NCI-H2107 treated with DMSO at 0.1 percent for 48 hours (cell line): ENCODE results near the gene MARF1.
"Not testable (repeated sequence)": the region's sequence is repeated elsewhere in the genome, so short reads cannot be mapped to it uniquely, and the experiment has no call there.

ENCODE experiments used
- DNase-seq: peaks from one replicate; lab custom pipeline; 2025; ENCODE audit not compliant: unreplicated experiment; lab: John Stamatoyannopoulos, UW

Gene MARF1

DNA sequence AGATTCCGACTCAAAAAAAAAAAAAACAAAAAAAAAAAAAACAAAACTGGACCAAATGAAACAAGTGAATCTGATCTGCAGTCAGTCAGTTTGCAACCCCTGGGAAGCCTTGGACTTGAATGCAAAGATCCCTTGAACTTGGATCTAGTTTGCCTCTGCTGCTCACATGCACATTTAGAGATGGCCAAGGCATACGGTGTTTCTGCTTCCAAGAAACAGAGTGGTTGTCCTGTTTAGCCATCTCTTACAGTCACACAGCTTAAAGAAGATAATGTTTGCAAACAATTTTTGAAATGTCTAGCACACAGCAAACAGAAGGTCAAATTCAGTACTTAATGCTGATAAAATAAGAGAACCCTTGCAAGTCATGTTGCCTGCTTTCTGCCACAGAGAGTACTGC lies 11.6 kb upstream of the MARF1 start:
- DNase-seq = no peak

DNA sequence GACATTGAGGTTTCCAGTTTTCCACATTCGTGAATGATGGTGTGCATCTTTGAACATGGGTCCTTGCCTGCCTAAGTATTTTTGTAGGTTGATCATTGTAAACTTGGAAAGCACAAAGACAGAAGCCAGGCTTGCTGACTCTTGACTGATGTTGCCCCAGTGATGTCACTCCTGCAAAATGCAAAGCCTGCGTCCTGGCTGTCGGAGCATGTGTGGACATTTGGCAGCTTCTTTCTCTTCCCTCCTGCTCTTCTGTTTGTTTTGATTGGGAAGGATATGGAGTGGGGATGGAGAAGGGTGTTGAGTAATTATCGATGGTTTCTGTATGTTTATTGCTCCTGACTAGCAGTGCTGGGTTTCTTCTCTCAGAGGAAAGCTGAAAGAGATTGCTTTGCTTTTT lies 10.3 kb upstream of the MARF1 start:
- no peak for DNase-seq

DNA sequence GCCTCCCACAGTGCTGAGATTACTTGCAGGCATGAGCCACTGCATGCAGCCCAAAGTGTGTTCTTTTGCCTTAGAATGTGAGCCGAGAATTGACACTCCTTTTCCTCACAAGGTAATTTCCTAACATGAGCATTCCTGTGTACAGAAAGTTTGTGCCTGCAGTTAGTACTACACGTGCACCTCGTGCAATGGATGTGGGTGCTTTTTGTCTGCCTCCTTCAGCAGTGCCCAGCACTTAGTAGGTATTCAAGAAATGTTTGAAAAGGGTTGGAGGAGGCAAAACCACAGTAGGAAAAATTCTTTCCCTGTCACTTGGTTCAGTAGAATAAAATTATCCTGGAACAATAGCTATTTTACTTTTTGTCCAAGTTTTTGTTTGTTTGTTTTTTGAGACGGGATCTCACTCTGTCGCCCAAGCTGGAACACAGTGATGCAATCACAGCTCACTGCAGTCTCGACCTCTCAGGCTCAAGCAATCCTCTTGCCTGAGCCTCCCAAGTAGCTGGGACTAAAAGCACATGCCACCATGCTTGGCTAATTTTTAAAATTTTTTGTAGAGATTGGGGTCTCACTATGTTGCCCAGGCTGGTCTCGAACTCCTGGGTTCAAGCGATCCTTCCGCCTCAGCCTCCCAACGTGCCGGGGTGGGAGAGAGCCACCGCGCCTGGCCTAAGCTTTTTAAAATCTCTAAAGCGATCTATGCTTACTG lies 9.5 kb upstream of the MARF1 start:
- no peak for DNase-seq

DNA sequence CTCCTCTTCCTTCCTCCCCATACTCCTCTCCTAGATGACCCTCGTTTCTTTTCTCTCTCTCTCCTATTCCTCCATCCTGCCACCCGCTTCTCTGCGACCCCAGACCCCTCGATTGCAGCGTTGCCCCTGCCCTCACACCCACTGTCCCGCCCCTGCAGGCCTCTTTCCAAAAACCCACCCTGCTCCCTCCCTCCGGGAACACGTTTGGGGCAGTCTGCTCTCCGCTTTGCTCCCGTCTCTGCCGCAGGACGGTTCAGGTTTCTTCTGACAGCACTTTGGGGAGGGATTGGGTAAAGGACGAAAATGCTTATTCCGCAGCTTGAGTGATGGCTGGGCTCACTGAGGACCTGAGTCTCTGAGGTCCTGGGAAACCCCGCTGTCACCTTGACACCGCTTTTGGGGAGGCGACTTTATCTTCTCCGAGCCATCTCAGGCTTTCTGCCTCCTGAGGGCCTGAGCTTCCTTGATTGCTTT lies 7.8 kb upstream of the MARF1 start:
- no peak for DNase-seq

DNA sequence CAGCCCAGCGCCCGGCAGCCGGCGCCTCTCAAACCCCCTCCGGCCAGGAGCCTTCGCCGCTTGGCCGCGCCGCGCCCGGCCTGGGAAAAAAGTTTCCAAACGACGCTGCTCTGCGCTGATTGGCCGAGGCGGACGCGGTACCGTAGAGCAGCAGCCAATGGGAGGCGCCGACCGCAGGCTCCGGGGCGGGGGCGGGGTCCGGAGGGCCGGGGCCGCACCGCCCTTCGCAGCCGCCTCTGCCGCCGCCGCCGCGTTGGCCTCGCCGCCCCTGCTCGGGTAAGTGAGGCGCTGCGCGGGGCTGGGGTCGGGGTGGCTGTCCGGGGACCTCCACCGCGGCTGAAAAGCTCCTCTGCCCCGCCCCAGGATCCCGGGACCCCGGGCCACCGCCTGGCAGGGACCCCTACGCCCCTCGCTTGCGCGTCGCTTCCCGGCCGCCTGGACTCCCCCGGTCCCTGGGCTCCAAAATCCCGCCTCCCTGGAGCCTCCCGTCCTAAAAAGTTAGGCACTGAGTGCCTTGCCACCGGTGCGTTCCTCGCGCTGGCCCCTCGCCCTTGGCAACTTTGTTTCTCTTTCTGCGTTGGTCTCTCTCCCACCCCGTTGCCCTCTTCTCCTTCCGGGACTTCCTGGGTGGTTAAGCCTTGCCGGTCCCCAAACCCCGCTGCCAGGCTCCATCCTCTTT lies 7.2 kb upstream of the MARF1 start, which contains the start of gene NDE1:
NDE1 (plus strand) TSS at position 227 of the 679 bp plus-strand sequence. CDS start 14,534 bp downstream, outside the sequence.
- DNase-seq = peak; percentile 57

DNA sequence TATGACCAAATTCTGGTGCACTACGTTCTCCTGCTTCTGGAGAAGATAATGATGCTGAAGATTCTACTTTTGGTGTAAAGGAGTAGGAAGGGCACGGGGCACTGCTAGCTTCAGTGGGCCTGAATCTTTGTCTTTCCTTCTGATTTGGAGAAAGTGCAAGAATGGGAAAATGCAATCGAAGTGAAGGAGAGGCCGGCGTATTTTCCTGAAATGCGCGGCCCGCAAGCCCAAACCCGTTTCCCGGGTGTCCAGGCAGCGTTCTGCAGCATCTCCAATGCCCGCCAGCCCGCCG lies 6.7 kb upstream of the MARF1 start:
- DNase-seq = no peak

DNA sequence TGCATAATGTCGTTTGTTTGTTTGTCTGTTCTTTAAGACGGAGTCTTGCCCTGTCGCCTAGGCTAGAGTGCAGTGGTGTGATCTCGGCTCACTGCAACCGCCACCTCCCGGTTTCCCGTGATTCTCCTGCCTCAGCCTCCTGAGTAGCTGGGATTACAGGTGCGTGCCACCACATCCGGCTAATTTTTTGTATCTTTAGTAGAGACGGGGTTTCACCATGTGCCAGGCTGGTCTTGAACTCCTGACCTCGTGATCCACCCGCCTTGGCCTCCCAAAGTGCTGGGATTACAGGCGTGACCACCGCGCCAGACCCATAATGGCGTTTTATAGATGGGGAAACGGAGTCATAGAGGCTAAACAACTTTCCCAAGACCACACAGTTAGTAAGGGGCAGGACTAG lies 6.4 kb upstream of the MARF1 start:
- DNase-seq = not testable (repeated sequence)

DNA sequence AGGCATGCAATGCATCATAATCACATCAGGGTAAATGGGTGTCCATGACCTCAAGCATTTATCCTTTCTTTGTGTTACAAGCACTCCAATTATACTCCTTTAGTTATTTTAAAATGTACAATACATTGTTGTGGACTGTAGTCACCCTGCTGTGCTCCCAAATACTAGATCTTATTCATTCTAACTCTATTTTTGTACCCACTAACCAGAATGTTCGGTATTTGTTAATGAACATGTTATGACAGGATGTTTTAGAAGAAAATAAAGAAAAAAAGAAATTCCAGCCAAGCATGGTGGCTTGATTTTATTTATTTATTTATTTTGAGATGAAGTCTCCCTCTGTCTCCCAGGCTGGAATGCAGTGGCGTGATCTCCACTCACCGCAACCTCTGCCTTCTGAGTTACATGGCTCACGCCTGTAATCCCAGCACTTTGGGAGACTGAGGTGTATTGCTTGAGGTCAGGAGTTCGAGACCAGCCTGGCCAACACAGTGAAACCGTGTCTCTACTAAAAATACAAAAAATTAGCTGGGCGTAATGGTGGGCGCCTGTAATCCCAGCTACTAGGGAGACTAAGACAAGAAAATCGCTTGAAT lies 5.3 kb upstream of the MARF1 start:
- DNase-seq = no peak

DNA sequence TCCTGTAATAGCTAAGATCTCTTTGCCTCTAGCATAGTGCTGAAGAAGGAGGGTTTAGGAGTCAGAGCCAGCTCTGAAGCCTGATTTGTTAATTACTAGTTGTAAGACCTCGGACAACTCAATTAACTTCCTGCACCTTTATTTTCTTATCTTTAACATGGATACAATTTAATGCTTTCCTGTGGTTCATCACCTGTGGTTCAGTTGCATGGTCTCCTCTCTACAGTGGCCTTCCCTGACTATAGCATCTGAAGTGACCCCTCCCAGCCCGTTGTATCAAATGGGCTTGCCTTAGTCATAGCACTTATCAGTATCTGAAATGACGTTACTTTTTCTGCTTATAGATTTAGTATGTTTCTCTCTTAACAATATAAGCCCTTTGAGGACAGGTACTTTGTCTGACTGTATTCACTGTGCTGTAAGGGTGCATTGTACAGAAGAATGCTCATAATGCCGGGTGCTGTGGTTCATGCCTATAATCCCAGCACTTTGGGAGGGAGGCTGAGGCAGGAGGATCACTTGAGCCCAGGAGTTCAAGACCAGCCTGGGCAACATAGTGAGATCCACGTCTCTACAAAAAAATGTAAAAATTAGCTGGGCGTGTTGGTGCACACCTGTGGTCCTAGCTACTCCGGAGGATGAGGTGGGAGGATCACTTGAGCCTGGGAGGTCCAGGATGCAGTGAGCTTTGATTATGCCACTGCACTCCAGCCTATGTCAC lies 4.5 kb upstream of the MARF1 start:
- DNase-seq = no peak

DNA sequence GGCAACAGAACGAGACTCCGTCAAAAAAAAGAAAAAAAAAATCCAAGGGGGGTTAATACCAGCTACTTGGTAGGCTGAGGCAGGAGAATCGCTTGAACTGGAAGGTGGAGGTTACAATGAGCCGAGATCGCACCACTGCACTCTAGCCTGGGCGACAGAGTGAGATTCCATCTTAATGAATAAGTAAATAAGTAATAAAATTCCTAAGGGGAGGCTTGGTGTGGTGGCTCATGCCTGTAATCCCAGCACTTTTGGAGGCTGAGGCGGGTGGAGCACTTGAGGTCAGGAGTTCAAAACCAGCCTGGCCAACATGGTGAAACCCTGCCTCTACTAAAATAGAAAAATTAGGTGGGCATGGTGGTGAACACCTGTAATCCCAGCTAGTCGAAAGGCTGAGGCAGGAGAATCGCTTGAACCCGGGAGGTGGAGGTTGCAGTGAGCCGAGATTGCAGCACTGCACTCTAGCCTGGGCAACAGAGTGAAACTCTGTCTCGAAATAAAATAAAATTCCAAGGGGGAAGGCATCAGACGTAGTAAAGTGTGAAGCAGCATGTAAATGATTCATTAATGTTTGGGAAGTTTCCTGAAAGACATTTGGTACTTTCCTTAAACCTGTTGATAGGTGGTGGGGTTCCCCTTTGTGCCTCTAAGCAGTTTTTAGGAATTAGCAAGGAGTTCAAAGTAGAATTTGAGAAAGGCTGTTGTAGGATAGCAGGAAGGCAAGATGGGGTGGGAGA lies 3.8 kb upstream of the MARF1 start:
- not testable (repeated sequence) for DNase-seq

DNA sequence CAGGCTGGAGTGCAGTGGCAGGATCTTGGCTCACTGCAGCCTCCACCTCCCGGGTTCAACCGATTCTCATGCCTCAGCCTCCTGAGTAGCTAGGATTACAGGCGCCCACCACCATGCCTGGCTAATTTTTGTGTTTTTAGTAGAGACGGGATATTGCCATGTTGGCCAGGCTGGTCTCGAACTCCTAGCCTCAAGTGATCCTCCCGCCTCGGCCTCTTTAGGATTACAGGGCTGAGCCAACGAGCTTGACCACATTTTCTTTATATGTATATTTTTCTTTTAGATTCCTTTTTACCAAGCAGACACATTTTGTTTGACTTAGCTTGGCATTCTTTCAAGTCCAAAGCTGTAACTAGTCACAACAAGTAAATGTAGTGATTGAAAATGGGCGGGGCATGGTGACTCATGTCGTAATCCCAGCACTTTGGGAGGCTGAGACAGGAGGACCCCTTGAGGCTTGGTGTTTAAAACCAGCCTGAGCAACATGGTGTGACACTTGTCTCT lies 2.1 kb upstream of the MARF1 start:
- DNase-seq = not testable (repeated sequence)

DNA sequence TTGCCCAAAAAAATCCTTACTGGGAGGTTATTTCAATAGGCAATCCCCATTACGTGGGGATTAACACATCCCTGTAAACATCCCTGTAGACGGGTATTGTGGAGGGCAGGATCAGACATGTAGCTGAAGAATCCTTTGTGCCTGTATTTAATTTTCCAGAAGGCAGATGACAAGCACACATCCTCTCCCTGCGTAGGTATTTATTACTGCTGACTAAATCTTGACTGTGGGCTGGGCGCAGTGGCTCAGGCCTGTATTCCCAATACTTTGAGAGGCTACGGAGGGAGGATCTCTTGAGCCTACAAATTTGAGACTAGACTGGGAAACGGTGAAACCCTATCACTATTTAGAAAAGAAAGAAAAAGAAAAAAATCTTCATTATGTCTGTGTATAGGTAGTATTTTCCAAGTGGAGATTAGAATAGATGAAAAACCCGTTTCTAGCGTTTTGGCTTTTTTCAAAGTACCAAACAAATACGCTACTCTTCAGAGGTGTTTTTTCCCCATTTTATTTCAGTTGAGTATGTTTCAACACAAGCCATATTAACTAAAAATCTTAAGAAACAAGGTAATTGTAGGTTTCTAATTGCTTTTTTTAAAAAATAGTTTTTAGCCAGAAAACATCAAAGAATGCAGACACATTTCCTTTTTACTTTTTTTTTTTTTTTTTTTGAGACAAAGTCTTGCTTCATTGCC lies 1.5 kb upstream of the MARF1 start:
- peak; percentile 44 for DNase-seq

DNA sequence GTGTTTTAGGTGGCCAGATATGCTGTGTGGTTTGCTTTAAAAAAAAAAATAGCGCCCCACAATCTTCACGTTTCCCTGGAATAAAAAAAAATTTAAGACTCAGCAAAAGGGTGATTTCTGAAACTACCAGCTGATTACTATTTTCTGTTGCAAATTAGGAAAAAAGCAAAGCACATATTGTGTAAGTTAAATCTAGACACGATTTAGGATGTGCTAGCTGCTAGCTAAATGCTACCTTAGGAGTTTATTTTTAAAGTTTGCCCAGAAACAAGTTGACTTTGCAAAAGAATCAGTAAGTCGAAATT lies 944 bp upstream of the MARF1 start:
- DNase-seq = no peak

DNA sequence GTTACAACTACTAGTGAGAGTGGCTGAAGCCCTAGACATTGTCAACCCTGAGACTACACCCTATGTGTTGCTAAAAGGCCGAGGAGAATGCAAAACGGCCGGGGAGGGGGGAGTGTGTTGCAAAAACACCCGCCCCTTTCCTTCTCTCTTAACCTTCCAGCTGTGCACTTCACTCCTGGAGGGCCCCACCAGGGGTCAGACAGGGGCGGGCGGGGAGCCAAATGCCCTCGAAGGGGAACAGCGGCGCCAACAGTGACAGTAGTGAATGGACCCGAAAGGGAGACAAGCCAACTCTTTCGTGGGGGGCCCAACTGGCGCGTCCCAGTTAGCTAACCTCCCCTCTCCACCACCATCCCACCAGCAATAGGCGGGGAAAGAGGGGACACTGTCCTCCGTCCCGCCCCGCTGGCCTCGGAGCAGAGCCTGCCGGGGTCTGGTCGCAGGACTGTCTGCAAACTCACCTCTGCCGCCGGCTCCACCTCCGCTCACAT lies 352 bp downstream of the MARF1 start:
- peak; percentile 49 for DNase-seq

DNA sequence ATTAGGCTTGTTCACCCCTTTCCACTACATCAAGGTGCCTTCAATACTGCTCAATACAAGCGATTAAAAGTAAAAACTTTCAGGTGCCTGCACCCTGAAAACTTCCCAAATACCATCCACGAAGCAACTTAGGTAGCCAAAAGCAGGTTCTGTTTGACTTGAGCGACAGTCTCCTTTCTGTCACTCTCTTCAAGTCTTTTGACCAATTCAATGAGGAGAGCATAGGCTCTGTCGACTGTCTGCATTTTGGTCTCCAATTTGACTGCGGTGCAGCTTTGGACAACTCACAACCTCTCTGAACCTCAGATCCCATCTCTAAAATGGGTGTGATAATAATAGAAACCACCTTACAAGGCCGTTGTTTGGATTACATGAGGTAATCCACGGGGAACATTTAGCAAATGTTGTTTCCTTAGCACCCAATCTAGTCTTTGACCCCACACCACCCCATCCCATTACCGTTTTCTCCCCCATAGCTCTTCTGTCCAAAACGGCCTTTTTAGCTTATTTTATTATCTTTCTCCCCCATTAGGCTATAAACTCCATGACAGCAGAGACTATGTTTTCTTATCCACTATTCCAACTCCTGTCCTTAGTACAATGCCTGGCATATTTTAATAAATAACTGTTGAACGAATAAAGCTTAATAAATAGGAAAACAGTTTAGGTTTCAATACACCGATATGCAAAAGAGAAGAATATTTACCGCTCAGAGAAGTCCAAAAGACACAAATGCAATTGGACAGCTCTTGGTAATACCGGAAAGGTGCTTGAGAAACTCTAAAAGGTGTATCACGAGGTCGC lies 999 bp downstream of the MARF1 start:
- no peak for DNase-seq

DNA sequence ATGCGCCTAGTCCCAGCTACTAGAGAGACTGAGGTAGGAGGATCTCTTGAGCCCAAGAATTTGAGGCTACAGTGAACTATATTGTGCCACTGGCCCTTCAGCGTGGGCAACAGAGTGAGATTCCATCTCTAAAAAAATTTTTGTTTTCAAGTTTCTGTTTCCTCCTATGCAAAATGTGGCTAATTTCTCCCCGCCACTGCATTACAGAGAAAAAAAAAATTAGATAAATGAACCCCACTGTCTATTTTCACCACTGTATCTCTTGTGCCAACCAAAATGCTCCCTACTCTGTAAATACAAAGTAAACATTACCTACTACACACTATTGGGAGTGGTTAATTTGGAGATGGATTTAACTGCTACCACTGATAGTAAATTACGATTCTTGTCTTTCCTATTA lies 2.0 kb downstream of the MARF1 start:
- DNase-seq = no peak

DNA sequence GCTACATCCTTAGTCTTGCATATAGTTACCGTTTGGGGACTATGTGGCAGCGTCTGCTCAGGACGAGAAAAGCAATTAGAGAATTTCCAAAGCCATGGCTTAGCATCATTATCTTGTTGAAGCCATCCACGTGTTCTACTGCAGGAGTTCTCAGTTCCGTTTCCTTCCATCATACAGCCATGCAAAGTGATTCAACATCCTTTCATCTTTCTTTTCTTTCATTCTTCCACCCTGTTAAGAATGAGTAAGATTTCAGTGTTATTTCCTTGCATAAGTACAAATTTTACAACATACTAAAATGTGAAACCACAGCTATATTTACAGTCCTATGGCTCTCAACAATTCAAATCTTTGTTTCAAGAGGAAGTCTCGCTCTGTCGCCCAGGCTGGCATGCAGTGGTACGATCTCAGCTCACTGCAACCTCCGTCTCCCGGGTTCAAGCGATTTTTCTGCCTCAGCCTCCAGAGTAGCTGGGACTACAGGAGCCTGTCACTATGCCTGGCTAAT lies 3.8 kb downstream of the MARF1 start:
- DNase-seq = no peak

DNA sequence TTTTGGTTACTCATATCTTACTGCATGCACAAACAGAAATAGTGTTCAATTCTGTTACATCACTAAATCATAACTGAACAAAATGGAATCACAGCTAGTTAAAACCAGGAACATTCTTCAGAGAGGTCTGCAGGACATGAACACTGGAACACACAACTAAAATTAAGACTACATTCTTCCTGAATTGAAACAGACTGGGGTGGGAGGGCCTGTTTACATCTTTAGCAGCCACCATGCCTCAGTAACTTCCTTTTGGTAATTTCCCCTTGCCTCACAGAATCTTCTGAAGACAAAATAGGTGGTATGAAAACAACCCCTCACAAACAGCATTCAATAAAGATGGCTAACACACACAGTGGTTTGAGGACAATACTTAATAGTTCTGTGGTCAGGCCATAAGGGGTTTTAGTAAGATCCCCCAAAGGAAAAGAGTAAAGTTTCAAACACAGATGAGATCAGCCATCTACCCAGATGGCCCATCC lies 6.5 kb downstream of the MARF1 start:
- no peak for DNase-seq

DNA sequence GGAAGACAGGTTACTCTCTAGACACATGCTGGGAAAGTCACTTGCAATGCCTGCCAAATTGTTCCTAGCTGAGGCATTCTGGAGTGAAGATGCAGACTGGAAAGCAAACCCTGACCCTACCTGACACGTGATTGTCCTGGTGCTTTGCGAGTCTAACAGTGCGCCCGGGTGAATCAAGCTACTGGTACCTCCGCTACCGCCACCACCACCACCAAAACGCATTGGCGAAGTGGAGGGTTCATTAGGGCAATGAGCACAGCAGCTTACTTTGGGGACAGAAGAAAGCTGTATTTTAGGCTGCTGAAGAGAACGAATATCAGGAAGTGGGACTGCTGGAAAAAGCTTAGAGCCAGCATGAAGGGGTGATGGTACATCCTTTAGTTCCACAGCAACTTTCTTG lies 7.0 kb downstream of the MARF1 start:
- DNase-seq = no peak
